ENCODE results near the gene XXYLT1.
A peak's percentile ranks its signal among the peaks of the same experiment; 100 is the strongest.

XXYLT1 gene

GRCh38 chr3:195175476-195176337 is 95.3 kb downstream of the XXYLT1 start:
- Histone ChIP-seq H3K9ac (no peak overlapping the region), H4K20me1 (no peaks in the 10 kb centered on the region), H3K27me3 (no peaks in the 10 kb centered on the region), H3K36me3 (peaks cover 6% of the 10 kb centered on the region; the same call in 1 of the 2 replicates), H3K9me3 (no peaks in the 10 kb centered on the region), H3K4me2 (peak overlapping the region; percentile 11; the same call in 1 of the 2 replicates), H3K4me1 (peaks cover 93% of the 10 kb centered on the region), H3K4me3 (no peak overlapping the region), H3K27ac (no peak overlapping the region)
- TF ChIP-seq Cebpa-rat (IDR thresholded peaks at IDR 0.05): no peak

GRCh38 chr3:195175076-195175475 is 95.9 kb downstream of the XXYLT1 start:
- Histone ChIP-seq H3K4me3 (no peak overlapping the region), H3K36me3 (peaks cover 6% of the 10 kb centered on the region; the same call in 1 of the 2 replicates), H3K4me1 (peaks cover 91% of the 10 kb centered on the region), H3K9ac (no peak overlapping the region), H3K4me2 (no peak overlapping the region), H4K20me1 (no peaks in the 10 kb centered on the region), H3K27ac (no peak overlapping the region), H3K27me3 (no peaks in the 10 kb centered on the region), H3K9me3 (no peaks in the 10 kb centered on the region)
- TF ChIP-seq Cebpa-rat (IDR thresholded peaks at IDR 0.05): no peak

- no peak for TF ChIP-seq Cebpa-rat (IDR thresholded peaks at IDR 0.05)
- Histone ChIP-seq H3K27me3 (no peaks in the 10 kb centered on the region), H3K4me1 (peaks cover 77% of the 10 kb centered on the region), H3K4me3 (no peak overlapping the region), H3K4me2 (no peak overlapping the region), H3K27ac (no peak overlapping the region), H3K9me3 (no peaks in the 10 kb centered on the region), H4K20me1 (no peaks in the 10 kb centered on the region), H3K36me3 (peaks cover 6% of the 10 kb centered on the region; the same call in 1 of the 2 replicates), H3K9ac (no peak overlapping the region)
These were observed 97.3 kb downstream of the XXYLT1 start for GRCh38 chr3:195173657-195174056.

GRCh38 chr3:195172896-195173295 is 98.1 kb downstream of the XXYLT1 start:
- H3K27ac ChIP-seq: no peak overlapping the region
- no peak overlapping the region for H3K9ac ChIP-seq
- no peaks in the 10 kb centered on the region for H3K27me3 ChIP-seq
- peaks cover 6% of the 10 kb centered on the region; the same call in 1 of the 2 replicates for H3K36me3 ChIP-seq
- TF ChIP-seq Cebpa-rat (IDR thresholded peaks at IDR 0.05): no peak
- H3K4me3 ChIP-seq: no peak overlapping the region
- H3K4me2 ChIP-seq: peak overlapping the region; percentile 71
- no peaks in the 10 kb centered on the region for H4K20me1 ChIP-seq
- peaks cover 69% of the 10 kb centered on the region for H3K4me1 ChIP-seq
- no peaks in the 10 kb centered on the region for H3K9me3 ChIP-seq

GRCh38 chr3:195172039-195172684 is 98.8 kb downstream of the XXYLT1 start:
- H3K4me3 ChIP-seq: no peak overlapping the region
- no peaks in the 10 kb centered on the region for H4K20me1 ChIP-seq
- H3K9ac ChIP-seq: no peak overlapping the region; the same call in 1 of the 2 replicates
- no peaks in the 10 kb centered on the region for H3K9me3 ChIP-seq
- no peak overlapping the region for H3K27ac ChIP-seq
- H3K36me3 ChIP-seq: peaks cover 6% of the 10 kb centered on the region; the same call in 1 of the 2 replicates
- peaks cover 62% of the 10 kb centered on the region for H3K4me1 ChIP-seq
- no peaks in the 10 kb centered on the region for H3K27me3 ChIP-seq
- H3K4me2 ChIP-seq: peak overlapping the region; percentile 71
- TF ChIP-seq Cebpa-rat (IDR thresholded peaks at IDR 0.05): no peak

- Histone ChIP-seq H3K27ac (no peak overlapping the region), H3K9ac (no peak overlapping the region)
- TF ChIP-seq Cebpa-rat (IDR thresholded peaks at IDR 0.05): no peak
These were observed 99.7 kb downstream of the XXYLT1 start for GRCh38 chr3:195171093-195171873.

GRCh38 chr3:195170496-195170895 is 100.5 kb downstream of the XXYLT1 start:
- Histone ChIP-seq H3K4me1 (peaks cover 45% of the 10 kb centered on the region), H4K20me1 (no peaks in the 10 kb centered on the region), H3K9me3 (no peaks in the 10 kb centered on the region), H3K4me2 (no peak overlapping the region), H3K9ac (no peak overlapping the region), H3K27ac (no peak overlapping the region), H3K36me3 (peaks cover 4% of the 10 kb centered on the region; the same call in 1 of the 2 replicates), H3K27me3 (no peaks in the 10 kb centered on the region), H3K4me3 (no peak overlapping the region)
- TF ChIP-seq Cebpa-rat (IDR thresholded peaks at IDR 0.05): no peak

More at GRCh38 chr3:195171093-195171873, 99.7 kb downstream of the XXYLT1 start:
- H3K9me3 ChIP-seq: no peaks in the 10 kb centered on the region
- no peak overlapping the region for H3K4me3 ChIP-seq
- peaks cover 6% of the 10 kb centered on the region; the same call in 1 of the 2 replicates for H3K36me3 ChIP-seq
- H3K4me2 ChIP-seq: peak overlapping the region; percentile 71
- no peaks in the 10 kb centered on the region for H4K20me1 ChIP-seq
- no peaks in the 10 kb centered on the region for H3K27me3 ChIP-seq
- H3K4me1 ChIP-seq: peaks cover 53% of the 10 kb centered on the region

- no peak overlapping the region for H3K27ac ChIP-seq
- H3K4me1 ChIP-seq: peaks cover 35% of the 10 kb centered on the region
- TF ChIP-seq Cebpa-rat (IDR thresholded peaks at IDR 0.05): no peak
These were observed 101.8 kb downstream of the XXYLT1 start for GRCh38 chr3:195169011-195169649.

More at GRCh38 chr3:195169011-195169649, 101.8 kb downstream of the XXYLT1 start:
- H3K9ac ChIP-seq: no peak overlapping the region
- no peaks in the 10 kb centered on the region for H4K20me1 ChIP-seq
- no peaks in the 10 kb centered on the region for H3K27me3 ChIP-seq
- no peaks in the 10 kb centered on the region for H3K9me3 ChIP-seq
- H3K4me3 ChIP-seq: no peak overlapping the region
- H3K4me2 ChIP-seq: no peak overlapping the region
- H3K36me3 ChIP-seq: no peaks in the 10 kb centered on the region

All from BLaER1 (cell line).